SK-N-SH (cell line): Measurements from ENCODE around the gene OR51B6. TPM values are rescaled to one million over a fixed set of nuclear protein-coding genes. Genes with fewer than 3 reads are reported as not detected.

Experiments
- CTCF ChIA-PET: fragments of 300-600, 350-600 bp; formaldehyde crosslinking; extraction: SDS; loops from one replicate; lab custom pipeline; 2021; lab: Yijun Ruan, JAX
- POLR2A ChIA-PET: fragments of 350-600 bp; sonication (Branson Sonifier 250); formaldehyde crosslinking; extraction: SDS; loops from one replicate; lab custom pipeline; 2020; ENCODE audit warnings: antibody characterized with exemption, inconsistent platforms; lab: Yijun Ruan, JAX
- DNase-seq: peaks from one replicate; pipeline ENCODE4 v3.0.0; 2012
- H2AFZ ChIP-seq: fragments of 200-600 bp; sonication (generic); 2 replicates; pipeline ENCODE4 v1.8.1; 2016; ENCODE audit warnings: antibody characterized with exemption, mild to moderate bottlenecking, low read depth
- H3F3A ChIP-seq: fragments of 200-600 bp; sonication (generic); replicated peaks from 2 replicates; pipeline ENCODE3; 2016; ENCODE audit warnings: antibody characterized with exemption, mild to moderate bottlenecking; ENCODE audit not compliant: insufficient read depth
- H3K27ac ChIP-seq, 2 experiments: fragments of 200-500 bp in 1 of 2; fragments of 200-600 bp in 1 of 2; sonication (Bioruptor generic) in 1 of 2; sonication (generic), shearing (Covaris generic) in 1 of 2; 2 replicates each; pipeline versions ENCODE4 v1.5.1 to v1.6.1; 2014 to 2016; ENCODE audit warnings: low read depth in 2 of 2, inconsistent platforms in 1 of 2, low read length in 1 of 2, mild to moderate bottlenecking in 1 of 2, mixed read lengths in 1 of 2
- H3K27me3 ChIP-seq: fragments of 200-600 bp; sonication (generic), shearing (Covaris generic); 2 replicates; pipeline ENCODE4 v1.6.1; 2016; ENCODE audit warnings: mixed run types; ENCODE audit not compliant: insufficient read depth
- H3K36me3 ChIP-seq, 2 experiments: fragments of 200-500 bp in 1 of 2; fragments of 200-600 bp in 1 of 2; sonication (Bioruptor generic) in 1 of 2; sonication (generic) in 1 of 2; replicated peaks in 1 of 2; 2 replicates each; pipeline versions ENCODE3 to v1.5.1; 2014 to 2016; ENCODE audit warnings: low read length in 1 of 2, mild to moderate bottlenecking in 1 of 2; ENCODE audit not compliant: insufficient read depth in 2 of 2, control insufficient read depth in 1 of 2
- H3K4me1 ChIP-seq, 2 experiments: fragments of 200-500 bp in 1 of 2; fragments of 200-600 bp in 1 of 2; sonication (Bioruptor generic) in 1 of 2; sonication (generic), shearing (Covaris generic) in 1 of 2; 2 replicates each; pipeline versions ENCODE4 v1.5.1 to v1.6.1; 2014 to 2016; ENCODE audit warnings: low read depth in 1 of 2, low read length in 1 of 2, mixed run types in 1 of 2; ENCODE audit not compliant: insufficient read depth in 2 of 2, control insufficient read depth in 1 of 2
- H3K4me2 ChIP-seq: fragments of 200-600 bp; sonication (generic), shearing (Covaris generic); 2 replicates; pipeline ENCODE4 v1.6.1; 2017; ENCODE audit warnings: mixed run types
- H3K4me3 ChIP-seq, 2 experiments: fragments of 200-500 bp in 1 of 2; fragments of 200-600 bp in 1 of 2; sonication (Bioruptor generic) in 1 of 2; sonication (generic), shearing (Covaris generic) in 1 of 2; 2 replicates each; pipeline versions ENCODE4 v1.5.1 to v1.8.1; 2014 to 2016; ENCODE audit warnings: low read depth in 2 of 2, inconsistent platforms in 1 of 2, low read length in 1 of 2, mild to moderate bottlenecking in 1 of 2, mixed read lengths in 1 of 2, moderate library complexity in 1 of 2
- H3K79me2 ChIP-seq: fragments of 200-600 bp; sonication (generic); 2 replicates; pipeline ENCODE4 v1.8.1; 2017; ENCODE audit warnings: mild to moderate bottlenecking; ENCODE audit not compliant: insufficient read depth
- H3K9ac ChIP-seq: fragments of 200-600 bp; sonication (generic); 2 replicates; pipeline ENCODE4 v1.6.1; 2017; ENCODE audit warnings: mixed run types
- H3K9me2 ChIP-seq: fragments of 200-600 bp; sonication (generic); 2 replicates; pipeline ENCODE4 v1.6.1; 2017; ENCODE audit warnings: mixed run types
- H3K9me3 ChIP-seq: fragments of 200-600 bp; sonication (generic); 2 replicates; pipeline ENCODE4 v1.6.1; 2017; ENCODE audit warnings: mixed run types, mild to moderate bottlenecking, moderate library complexity
- H4K20me1 ChIP-seq: fragments of 200-600 bp; sonication (generic); 2 replicates; pipeline ENCODE4 v1.6.1; 2017; ENCODE audit warnings: mild to moderate bottlenecking, mixed run types; ENCODE audit not compliant: insufficient read depth
- CHD2 ChIP-seq: fragments of 150-350 bp; IDR thresholded peaks from 2 replicates; pipeline ENCODE4 v1.6.1; 2018; ENCODE audit warnings: low read length; ENCODE audit not compliant: partially characterized antibody
- CTCF ChIP-seq: fragments of 200-600 bp; sonication (generic); IDR thresholded peaks from 2 replicates; pipeline ENCODE4 v1.6.1; 2017; ENCODE audit warnings: antibody characterized with exemption, mild to moderate bottlenecking, moderate library complexity
- ELF1 ChIP-seq: IDR thresholded peaks from 2 replicates; pipeline ENCODE4 v1.4.0; 2012
- FOXJ3 ChIP-seq: sonication (generic); formaldehyde crosslinking; IDR thresholded peaks from 2 replicates; pipeline ENCODE4 v1.5.1; 2020; ENCODE audit warnings: mild to moderate bottlenecking, missing genetic modification reagents
- GATA2 ChIP-seq: sonication (generic); formaldehyde crosslinking; IDR thresholded peaks from 2 replicates; pipeline ENCODE4 v1.5.0; 2020; ENCODE audit warnings: mild to moderate bottlenecking, missing genetic modification reagents
- JUND ChIP-seq: IDR thresholded peaks from 2 replicates; pipeline ENCODE4 v1.4.0; 2012
- MEF2A ChIP-seq: IDR thresholded peaks from 2 replicates; pipeline ENCODE4 v1.4.0; 2012; ENCODE audit warnings: low read depth, borderline replicate concordance
- MXI1 ChIP-seq: IDR thresholded peaks from 2 replicates; pipeline ENCODE4 v1.6.1; 2012; ENCODE audit warnings: mild to moderate bottlenecking, low read depth, low read length, improper control_type of control experiment
- NFIC ChIP-seq: IDR thresholded peaks from 2 replicates; pipeline ENCODE4 v1.4.0; 2012; ENCODE audit warnings: borderline replicate concordance
- PBX3 ChIP-seq: IDR thresholded peaks from 2 replicates; pipeline ENCODE4; 2012
- RAD21 ChIP-seq: IDR thresholded peaks from 2 replicates; pipeline ENCODE4 v1.6.1; 2012; ENCODE audit warnings: mild to moderate bottlenecking, low read length
- RCOR1 ChIP-seq: fragments of 150-350 bp; IDR thresholded peaks from 2 replicates; pipeline ENCODE4 v1.6.1; 2017; ENCODE audit warnings: antibody characterized with exemption, low read length
- RFX5 ChIP-seq: IDR thresholded peaks from 2 replicates; pipeline ENCODE4 v1.6.1; 2012; ENCODE audit warnings: mild to moderate bottlenecking, improper control_type of control experiment, low read length
- TCF12 ChIP-seq: IDR thresholded peaks from 2 replicates; pipeline ENCODE4 v1.4.0; 2012
- TEAD4 ChIP-seq: IDR thresholded peaks from 2 replicates; pipeline ENCODE4 v1.4.0; 2012; ENCODE audit warnings: mild to moderate bottlenecking, borderline replicate concordance; ENCODE audit not compliant: insufficient read depth
- YY1 ChIP-seq: IDR thresholded peaks from 2 replicates; pipeline ENCODE4 v1.4.0; 2012; ENCODE audit warnings: low read depth, mild to moderate bottlenecking
- WGBS: methylation state at CpG from one replicate; pipeline ENCODE4 v1.1.6; 2017; ENCODE audit warnings: low lambda C conversion rate; 5-methylcytosine and 5-hydroxymethylcytosine counted together
- polyA plus RNA-seq, 3 experiments: library from polyadenylated mRNA; depleted of rRNA; stranded (reverse); fragments of >200 nt; gene quantifications; 2 replicates each; pipeline ENCODE4 v1.2.3, GENCODE V29; 2012
- TF ChIP-seq, protein P1 (sequence below): IDR thresholded peaks from 2 replicates; pipeline ENCODE4 v1.4.0; 2012; ENCODE audit warnings: low read depth
- TF ChIP-seq, protein P2 (sequence below): fragments of 150-350 bp; IDR thresholded peaks from 2 replicates; pipeline ENCODE4 v1.6.1; 2016; ENCODE audit warnings: mild to moderate bottlenecking, low read depth, low read length

OR51B6 gene
- polyA plus RNA-seq, 1 of the 3 experiments (the other 2 are of a cell fraction): not detected

DNA sequence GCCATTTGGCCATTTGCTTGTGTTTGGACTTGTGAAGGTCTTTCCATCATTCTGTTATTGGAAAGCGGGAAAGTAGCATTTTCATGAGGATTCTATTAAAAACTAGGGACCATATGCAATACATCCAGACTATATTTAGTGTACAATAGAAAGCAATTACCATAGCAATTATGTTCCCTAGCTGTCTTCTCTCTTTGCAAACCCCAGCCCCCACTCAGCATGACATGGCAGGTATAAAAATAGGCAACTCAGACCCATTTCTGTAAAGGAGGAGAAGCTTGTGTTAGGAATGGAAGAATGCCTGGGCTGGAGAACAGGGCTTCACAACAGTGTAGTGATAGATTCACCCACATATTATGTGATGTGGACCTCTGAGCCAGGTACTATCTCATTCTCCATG lies 12.4 kb downstream of the OR51B6 start:
- Histone ChIP-seq H3K27ac (no peak overlapping the region), H3K4me2 (no peak overlapping the region), H3K27me3 (no peaks in the 10 kb centered on the region), H3K36me3 (no peaks in the 10 kb centered on the region), H3K9me3 (no peaks in the 10 kb centered on the region), H3K9me2 (no peaks in the 10 kb centered on the region), H2AFZ (no peak overlapping the region), H3K4me1 (peaks cover 0 to 14% of the 10 kb centered on the region in 2 experiments; a peak in 1 of 4 replicates), H3F3A (peaks cover 27% of the 10 kb centered on the region), H3K79me2 (no peaks in the 10 kb centered on the region), H3K4me3 (no peak overlapping the region), H3K9ac (no peak overlapping the region), H4K20me1 (no peaks in the 10 kb centered on the region)
- ChIA-PET CTCF (interaction anchor here (1.5 kb wide), 1 partner anchor 527 kb away, joined by 3 read pairs; no protein-coding TSS in a partner anchor), POLR2A (no interaction called here)
- WGBS: 24% methylated on average over 1 of the region's 1 CpG
- TF ChIP-seq FOXJ3 (CRISPR knock-in tag): no peak
- TF ChIP-seq YY1: no peak
- no peak for TF ChIP-seq CHD2
- TF ChIP-seq TEAD4: no peak
- TF ChIP-seq, protein P1, sequence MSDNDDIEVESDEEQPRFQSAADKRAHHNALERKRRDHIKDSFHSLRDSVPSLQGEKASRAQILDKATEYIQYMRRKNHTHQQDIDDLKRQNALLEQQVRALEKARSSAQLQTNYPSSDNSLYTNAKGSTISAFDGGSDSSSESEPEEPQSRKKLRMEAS: no peak
- no peak for TF ChIP-seq RAD21
- TF ChIP-seq GATA2 (CRISPR knock-in tag): no peak
- TF ChIP-seq MEF2A: no peak
- TF ChIP-seq, protein P2, sequence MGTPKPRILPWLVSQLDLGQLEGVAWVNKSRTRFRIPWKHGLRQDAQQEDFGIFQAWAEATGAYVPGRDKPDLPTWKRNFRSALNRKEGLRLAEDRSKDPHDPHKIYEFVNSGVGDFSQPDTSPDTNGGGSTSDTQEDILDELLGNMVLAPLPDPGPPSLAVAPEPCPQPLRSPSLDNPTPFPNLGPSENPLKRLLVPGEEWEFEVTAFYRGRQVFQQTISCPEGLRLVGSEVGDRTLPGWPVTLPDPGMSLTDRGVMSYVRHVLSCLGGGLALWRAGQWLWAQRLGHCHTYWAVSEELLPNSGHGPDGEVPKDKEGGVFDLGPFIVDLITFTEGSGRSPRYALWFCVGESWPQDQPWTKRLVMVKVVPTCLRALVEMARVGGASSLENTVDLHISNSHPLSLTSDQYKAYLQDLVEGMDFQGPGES: no peak
- no peak for TF ChIP-seq ELF1
- no peak for TF ChIP-seq RCOR1
- no peak for TF ChIP-seq RFX5
- TF ChIP-seq MXI1: no peak
- no peak for TF ChIP-seq PBX3
- no peak for TF ChIP-seq TCF12
- TF ChIP-seq NFIC: no peak
- TF ChIP-seq JUND: no peak
- TF ChIP-seq CTCF: no peak
- DNase-seq: no peak
